Kidney epithelial cell (primary cell): ENCODE measurements around the gene TMEM255B. TPM values are rescaled to one million over a fixed set of nuclear protein-coding genes. Genes with fewer than 3 reads are reported as not detected.
A peak's percentile ranks its signal among the peaks of the same experiment; 100 is the strongest.

Source experiments
- DNase-seq: peaks from one replicate; pipeline ENCODE4 v3.0.0-alpha.2; 2010; ENCODE audit warnings: low read depth
- H3K27me3 ChIP-seq: 2 replicates; pipeline ENCODE4 v1.6.0; 2011; ENCODE audit warnings: low read length; ENCODE audit not compliant: control insufficient read depth, insufficient read depth
- H3K36me3 ChIP-seq: 2 replicates; pipeline ENCODE4 v1.5.1; 2011; ENCODE audit warnings: low read length; ENCODE audit not compliant: control insufficient read depth, insufficient read depth
- H3K4me3 ChIP-seq: 2 replicates; pipeline ENCODE4 v1.5.1; 2011; ENCODE audit warnings: low read depth, mild to moderate bottlenecking, control low read depth, low read length
- CTCF ChIP-seq: IDR thresholded peaks from 2 replicates; pipeline ENCODE4 v1.5.1; 2011; ENCODE audit warnings: mild to moderate bottlenecking, moderate library complexity, low read length, control low read depth, inconsistent platforms; ENCODE audit not compliant: insufficient read depth, poor library complexity, severe bottlenecking
- total RNA-seq: library from RNA; depleted of rRNA; stranded (reverse); fragments of >200 nt; gene quantifications from 2 replicates; pipeline ENCODE4 v1.2.3, GENCODE V29; 2015

TMEM255B gene
- total RNA-seq, 1 donor from 2014 or later, result 11.4 TPM

GRCh38 chr13:113837560-113838355, 78.7 kb downstream of the TMEM255B start:
- Histone ChIP-seq H3K36me3 (no peaks in the 10 kb centered on the region), H3K4me3 (no peak overlapping the region), H3K27me3 (no peaks in the 10 kb centered on the region)
- TF ChIP-seq CTCF, result no peak
- peak; percentile 82 for DNase-seq

- H3K4me3 ChIP-seq, result no peak overlapping the region
These were observed 79.7 kb downstream of the TMEM255B start for GRCh38 chr13:113838711-113839201.

GRCh38 chr13:113839536-113840204, 80.6 kb downstream of the TMEM255B start:
- H3K4me3 ChIP-seq, result no peak overlapping the region
- H3K27me3 ChIP-seq, result no peaks in the 10 kb centered on the region
- DNase-seq, result no peak
- TF ChIP-seq CTCF, result no peak
- no peaks in the 10 kb centered on the region for H3K36me3 ChIP-seq

More at GRCh38 chr13:113838711-113839201, 79.7 kb downstream of the TMEM255B start:
- H3K27me3 ChIP-seq, result no peaks in the 10 kb centered on the region
- no peak for TF ChIP-seq CTCF
- no peaks in the 10 kb centered on the region for H3K36me3 ChIP-seq
- DNase-seq, result no peak

- no peak for TF ChIP-seq CTCF
- no peak for DNase-seq
- Histone ChIP-seq H3K36me3 (no peaks in the 10 kb centered on the region), H3K27me3 (no peaks in the 10 kb centered on the region), H3K4me3 (no peak overlapping the region)
These were observed 81.7 kb downstream of the TMEM255B start for GRCh38 chr13:113840541-113841352.

- DNase-seq, result no peak
- TF ChIP-seq CTCF, result no peak
- Histone ChIP-seq H3K36me3 (no peaks in the 10 kb centered on the region), H3K4me3 (no peak overlapping the region), H3K27me3 (no peaks in the 10 kb centered on the region)
These were observed 82.3 kb downstream of the TMEM255B start for GRCh38 chr13:113841353-113841650.
